Measurements from ENCODE around the gene TRAF5.

GRCh38 chr1:211320980-211321379 lies 5.7 kb upstream of the TRAF5 start:
- TF ChIP-seq CTCF (IDR thresholded peaks at IDR 0.05) (no peak), POLR2A (IDR thresholded peaks at IDR 0.05) (no peak)
